ENCODE data around the gene HK1.

DNA sequence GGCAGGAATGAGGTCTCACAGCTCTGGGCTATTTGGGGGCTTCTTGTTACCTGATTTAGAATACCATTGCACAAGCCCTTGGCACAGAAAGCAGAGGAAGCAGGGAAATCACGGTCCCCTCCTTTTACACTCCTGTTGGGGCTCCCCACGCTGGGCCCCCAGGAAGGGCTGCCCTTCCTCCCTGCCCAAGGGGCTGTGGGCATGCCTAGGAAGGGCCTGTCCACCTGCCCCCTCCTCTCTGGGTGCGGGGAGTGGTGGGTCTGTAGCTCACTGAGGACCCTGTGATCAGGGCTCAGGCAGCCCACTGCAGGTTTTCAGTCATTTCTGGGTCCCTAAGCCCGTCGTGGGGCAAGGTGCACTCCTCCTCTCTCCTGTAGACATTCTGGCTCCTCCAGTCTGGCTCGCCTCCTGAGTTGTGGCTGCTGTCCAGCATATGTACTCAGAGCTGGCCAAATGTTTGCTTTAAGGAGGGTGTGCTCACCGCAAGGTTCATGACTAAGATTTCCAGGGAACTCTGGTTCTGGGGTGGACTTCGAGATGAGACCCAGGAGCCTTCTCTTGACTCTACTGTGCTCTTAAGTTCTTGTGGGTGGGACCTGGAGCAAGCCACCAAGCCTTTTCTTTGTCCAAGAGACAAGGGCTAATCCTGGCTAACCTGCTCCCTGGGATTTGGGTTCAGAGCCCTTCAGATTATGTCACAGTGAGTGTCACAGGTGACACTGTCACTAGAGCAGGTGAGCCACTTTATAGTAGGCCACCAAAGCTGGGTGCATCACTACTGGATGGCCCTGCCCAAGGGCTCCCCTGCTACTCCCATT is 82.4 kb downstream of the HK1 start:
- TF ChIP-seq, protein P1, sequence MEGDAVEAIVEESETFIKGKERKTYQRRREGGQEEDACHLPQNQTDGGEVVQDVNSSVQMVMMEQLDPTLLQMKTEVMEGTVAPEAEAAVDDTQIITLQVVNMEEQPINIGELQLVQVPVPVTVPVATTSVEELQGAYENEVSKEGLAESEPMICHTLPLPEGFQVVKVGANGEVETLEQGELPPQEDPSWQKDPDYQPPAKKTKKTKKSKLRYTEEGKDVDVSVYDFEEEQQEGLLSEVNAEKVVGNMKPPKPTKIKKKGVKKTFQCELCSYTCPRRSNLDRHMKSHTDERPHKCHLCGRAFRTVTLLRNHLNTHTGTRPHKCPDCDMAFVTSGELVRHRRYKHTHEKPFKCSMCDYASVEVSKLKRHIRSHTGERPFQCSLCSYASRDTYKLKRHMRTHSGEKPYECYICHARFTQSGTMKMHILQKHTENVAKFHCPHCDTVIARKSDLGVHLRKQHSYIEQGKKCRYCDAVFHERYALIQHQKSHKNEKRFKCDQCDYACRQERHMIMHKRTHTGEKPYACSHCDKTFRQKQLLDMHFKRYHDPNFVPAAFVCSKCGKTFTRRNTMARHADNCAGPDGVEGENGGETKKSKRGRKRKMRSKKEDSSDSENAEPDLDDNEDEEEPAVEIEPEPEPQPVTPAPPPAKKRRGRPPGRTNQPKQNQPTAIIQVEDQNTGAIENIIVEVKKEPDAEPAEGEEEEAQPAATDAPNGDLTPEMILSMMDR (IDR thresholded peaks at IDR 0.05; ENCODE audit: low read length): no peak
- no peak for TF ChIP-seq EZH2 (optimal IDR thresholded peaks at IDR 0.05; ENCODE audit: low read depth, low read length)
- TF ChIP-seq EZH2phosphoT487 (IDR thresholded peaks at IDR 0.05; ENCODE audit: low read length): no peak

Measured in MM.1S (cell line).